Stimulated activated memory B cell treated with anti-CD40 and anti-IgM and Interleukin-4, amounts not matched to agents 10 μg/mL and 1 μg/mL and 100 μg/mL, for 72 hours (primary cell): Measurements from ENCODE around the gene FNDC3B.

ENCODE experiments used
- ATAC-seq: fragments of 150-1000 bp; cut with Tn5 transposase; 2 replicates; pipeline ENCODE4 v1.10.0; 2021
- H3K27ac Mint-ChIP-seq: one replicate; pipeline ENCODE4 v1.8.0; 2022; ENCODE audit warnings: mild to moderate bottlenecking, mixed read lengths
- H3K27me3 Mint-ChIP-seq: one replicate; pipeline ENCODE4 v1.8.0; 2022; ENCODE audit warnings: mixed read lengths
- H3K36me3 Mint-ChIP-seq: one replicate; pipeline ENCODE4 v1.8.0; 2022; ENCODE audit warnings: mixed read lengths
- H3K4me1 Mint-ChIP-seq: one replicate; pipeline ENCODE4 v1.8.0; 2022; ENCODE audit warnings: mixed read lengths
- H3K4me3 Mint-ChIP-seq: one replicate; pipeline ENCODE4 v1.8.0; 2022; ENCODE audit warnings: mild to moderate bottlenecking, moderate library complexity, mixed read lengths
- H3K9me3 Mint-ChIP-seq: one replicate; pipeline ENCODE4 v1.8.0; 2022; ENCODE audit warnings: mixed read lengths

Gene FNDC3B

DNA sequence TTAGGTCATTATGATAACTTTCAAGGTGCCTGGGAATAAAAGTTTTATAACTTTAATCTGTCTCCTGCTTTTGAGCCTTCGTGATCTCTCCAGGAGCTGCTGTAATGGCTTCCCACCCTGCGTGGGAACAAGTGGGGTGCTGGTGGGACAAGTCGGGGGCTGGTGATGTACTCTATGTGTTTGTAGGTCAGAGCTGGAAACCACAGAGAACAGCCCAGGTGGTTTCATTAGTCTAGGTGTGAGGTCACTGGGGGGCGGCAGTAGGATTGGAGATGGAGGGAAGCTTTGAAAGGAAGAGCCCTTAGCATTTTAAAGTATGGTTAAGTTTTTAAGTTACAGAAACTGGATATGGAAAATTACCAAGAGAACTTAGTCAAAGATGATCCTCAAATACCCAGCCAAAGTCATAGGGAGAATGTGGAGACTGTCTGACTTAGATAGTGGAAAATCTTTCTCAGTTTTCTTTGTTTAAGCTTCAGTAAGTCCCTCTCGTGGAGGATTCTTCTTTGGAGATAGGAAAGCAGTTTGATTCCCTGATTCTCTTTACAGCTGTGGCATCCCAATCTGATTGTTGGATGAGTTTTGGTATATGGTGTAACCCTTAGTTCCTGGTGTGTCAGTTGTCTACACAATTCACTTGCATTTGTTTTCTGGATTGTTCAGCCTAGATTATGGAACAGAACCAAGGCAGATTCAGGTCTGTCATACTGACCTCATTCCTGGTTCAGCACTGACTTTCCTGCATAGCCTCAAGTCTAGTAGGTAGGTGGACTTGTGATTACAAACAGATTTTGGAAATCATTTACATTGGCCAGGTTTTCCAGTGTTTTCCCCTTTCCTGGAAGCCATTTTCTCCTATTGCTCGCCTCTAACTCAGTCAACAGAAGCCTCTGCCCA is 115.6 kb downstream of the FNDC3B start:
- peaks cover 15% of the 10 kb centered on the region for H3K36me3 Mint-ChIP-seq
- no peak for ATAC-seq
- no peak overlapping the region for H3K27ac Mint-ChIP-seq
- H3K27me3 Mint-ChIP-seq: peaks cover 18% of the 10 kb centered on the region
- H3K4me1 Mint-ChIP-seq: peaks cover 16% of the 10 kb centered on the region
- no peak overlapping the region for H3K4me3 Mint-ChIP-seq
- H3K9me3 Mint-ChIP-seq: no peaks in the 10 kb centered on the region

DNA sequence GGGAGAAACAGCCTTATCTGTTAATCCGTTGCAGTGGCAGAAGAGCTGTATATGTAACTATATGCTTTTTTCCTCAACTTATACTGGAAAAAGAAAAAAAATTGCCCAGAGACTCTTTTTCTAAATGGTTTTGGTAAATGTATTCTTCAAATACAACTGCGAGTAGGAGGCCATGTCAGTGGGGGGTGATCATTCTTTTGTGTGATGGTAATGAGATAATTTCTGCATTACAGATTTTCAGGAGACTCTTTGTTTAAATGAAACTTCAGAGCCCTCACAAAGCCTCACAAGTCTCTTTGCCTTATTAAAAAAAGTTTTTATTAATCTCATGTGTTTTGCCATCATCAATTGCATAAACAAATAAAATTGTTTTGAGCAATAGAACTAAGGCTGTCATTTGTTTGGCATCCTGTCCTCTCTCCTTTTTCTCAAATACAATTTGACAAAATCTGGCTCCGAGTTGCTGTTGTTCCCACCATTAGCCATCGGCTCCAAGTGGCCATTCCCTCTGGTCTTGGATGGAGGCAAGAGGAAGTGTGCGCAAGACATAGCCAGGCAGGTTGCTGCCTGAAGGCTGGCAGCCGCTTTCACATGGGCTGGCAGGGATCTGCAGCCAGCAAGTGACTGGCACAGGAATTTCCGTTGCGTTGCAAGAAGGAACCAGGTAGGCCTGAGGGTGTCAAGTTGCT is 116.7 kb downstream of the FNDC3B start:
- Mint-ChIP-seq H3K27me3 (peaks cover 18% of the 10 kb centered on the region), H3K9me3 (no peaks in the 10 kb centered on the region), H3K36me3 (peaks cover 15% of the 10 kb centered on the region), H3K4me1 (peaks cover 20% of the 10 kb centered on the region), H3K4me3 (no peak overlapping the region), H3K27ac (no peak overlapping the region)
- ATAC-seq: no peak

DNA sequence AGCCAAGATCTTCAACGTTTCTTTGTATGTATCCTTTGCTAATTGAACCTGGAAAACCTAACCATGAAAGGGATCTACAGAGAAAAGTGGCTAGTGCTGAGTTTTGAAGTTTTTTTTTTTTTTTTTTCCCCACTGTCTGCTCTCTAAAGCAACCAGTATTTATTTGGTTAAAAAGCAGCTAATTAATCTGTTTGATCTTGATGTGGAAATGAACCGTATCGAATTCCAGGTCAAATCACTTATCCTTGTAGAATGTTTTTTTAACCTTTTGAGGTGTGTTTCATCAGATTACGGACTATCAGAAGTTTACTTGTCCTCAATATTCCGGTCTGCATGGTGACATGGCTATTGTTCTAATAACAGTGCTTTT is 117.2 kb downstream of the FNDC3B start:
- no peak overlapping the region for H3K4me3 Mint-ChIP-seq
- peaks cover 18% of the 10 kb centered on the region for H3K27me3 Mint-ChIP-seq
- peaks cover 20% of the 10 kb centered on the region for H3K4me1 Mint-ChIP-seq
- H3K27ac Mint-ChIP-seq: no peak overlapping the region
- no peak for ATAC-seq
- peaks cover 15% of the 10 kb centered on the region for H3K36me3 Mint-ChIP-seq
- H3K9me3 Mint-ChIP-seq: no peaks in the 10 kb centered on the region

DNA sequence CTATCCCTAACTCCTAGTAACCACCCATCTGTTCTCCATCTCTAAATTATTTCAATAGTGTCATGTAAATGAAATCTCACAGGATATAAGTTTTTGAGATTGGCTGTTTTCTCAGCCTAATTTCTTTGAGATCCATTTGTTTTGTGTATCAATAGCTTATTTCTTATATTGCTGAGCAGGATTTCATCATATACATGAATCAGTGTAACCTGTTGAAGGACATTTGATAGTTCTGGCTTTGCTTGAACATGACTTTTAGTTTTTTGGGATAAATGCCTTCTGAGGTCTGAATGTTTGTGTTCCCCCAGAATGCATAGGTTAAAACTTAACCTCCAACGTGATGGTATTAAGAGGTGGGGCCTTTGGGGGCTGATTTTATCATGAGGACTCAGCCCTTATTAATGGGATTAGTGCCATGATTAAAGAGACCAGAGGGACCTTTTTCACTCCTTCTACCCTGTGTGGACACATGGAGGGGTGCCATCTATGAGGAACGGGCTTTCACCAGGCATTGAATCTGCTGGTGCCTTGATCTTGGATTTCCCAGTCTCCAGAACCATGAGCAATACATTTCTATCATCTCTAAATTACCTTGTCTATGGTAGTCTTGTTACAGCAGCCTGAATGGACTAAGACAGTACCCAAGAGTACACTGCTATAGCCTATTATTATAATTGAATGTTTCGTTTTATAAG is 118.3 kb downstream of the FNDC3B start:
- H3K27ac Mint-ChIP-seq: no peak overlapping the region
- peaks cover 16% of the 10 kb centered on the region for H3K4me1 Mint-ChIP-seq

DNA sequence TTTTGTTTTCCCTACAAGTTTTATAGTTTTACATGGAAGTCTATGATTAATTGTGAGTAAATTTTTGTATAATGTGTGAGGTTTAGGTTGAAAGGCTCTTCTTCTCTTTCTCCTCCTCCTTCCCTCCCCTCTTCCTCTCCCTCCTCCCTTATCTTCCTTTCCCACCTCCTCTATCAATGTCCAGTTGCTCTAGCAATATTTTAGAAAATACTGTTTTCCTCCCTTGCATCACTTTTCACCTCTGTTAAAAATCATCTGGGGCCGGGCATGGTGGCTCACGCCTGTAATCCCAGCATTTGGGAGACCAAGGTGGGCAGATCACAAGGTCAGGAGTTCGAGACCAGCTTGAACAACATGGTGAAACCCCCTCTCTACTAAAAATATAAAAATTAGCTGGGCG is 119.4 kb downstream of the FNDC3B start:
- no peak overlapping the region for H3K4me3 Mint-ChIP-seq
- no peak for ATAC-seq
- H3K36me3 Mint-ChIP-seq: peaks cover 6% of the 10 kb centered on the region
- no peaks in the 10 kb centered on the region for H3K9me3 Mint-ChIP-seq
- peaks cover 6% of the 10 kb centered on the region for H3K4me1 Mint-ChIP-seq
- H3K27ac Mint-ChIP-seq: no peak overlapping the region
- H3K27me3 Mint-ChIP-seq: peaks cover under 1% of the 10 kb centered on the region

More for the DNA sequence above, 118.3 kb downstream of the FNDC3B start:
- peaks cover 15% of the 10 kb centered on the region for H3K36me3 Mint-ChIP-seq
- H3K4me3 Mint-ChIP-seq: no peak overlapping the region
- no peak for ATAC-seq
- peaks cover 10% of the 10 kb centered on the region for H3K27me3 Mint-ChIP-seq
- no peaks in the 10 kb centered on the region for H3K9me3 Mint-ChIP-seq

DNA sequence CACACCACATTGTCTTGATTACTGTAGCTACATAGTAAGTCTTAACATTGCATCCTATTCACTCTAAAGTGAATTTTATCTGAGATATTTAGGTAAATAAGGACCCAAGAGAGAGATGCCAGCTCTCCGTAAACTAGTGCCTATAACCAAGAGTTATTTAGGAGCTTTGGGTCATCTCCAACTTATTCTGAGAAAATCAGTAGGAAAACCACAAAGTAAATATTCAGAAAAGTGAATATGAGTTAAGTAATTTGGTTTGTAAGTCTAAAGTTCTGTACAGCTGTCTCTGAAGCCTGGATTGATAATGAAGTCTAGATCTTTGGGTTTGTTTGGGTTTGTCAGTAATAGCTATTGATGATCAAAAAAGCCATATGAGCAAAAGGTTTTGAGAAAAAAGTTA is 120.0 kb downstream of the FNDC3B start:
- no peak overlapping the region for H3K27ac Mint-ChIP-seq
- H3K36me3 Mint-ChIP-seq: peaks cover 6% of the 10 kb centered on the region
- H3K27me3 Mint-ChIP-seq: no peaks in the 10 kb centered on the region
- ATAC-seq: no peak
- H3K4me3 Mint-ChIP-seq: no peak overlapping the region
- H3K9me3 Mint-ChIP-seq: no peaks in the 10 kb centered on the region
- H3K4me1 Mint-ChIP-seq: peaks cover 6% of the 10 kb centered on the region

DNA sequence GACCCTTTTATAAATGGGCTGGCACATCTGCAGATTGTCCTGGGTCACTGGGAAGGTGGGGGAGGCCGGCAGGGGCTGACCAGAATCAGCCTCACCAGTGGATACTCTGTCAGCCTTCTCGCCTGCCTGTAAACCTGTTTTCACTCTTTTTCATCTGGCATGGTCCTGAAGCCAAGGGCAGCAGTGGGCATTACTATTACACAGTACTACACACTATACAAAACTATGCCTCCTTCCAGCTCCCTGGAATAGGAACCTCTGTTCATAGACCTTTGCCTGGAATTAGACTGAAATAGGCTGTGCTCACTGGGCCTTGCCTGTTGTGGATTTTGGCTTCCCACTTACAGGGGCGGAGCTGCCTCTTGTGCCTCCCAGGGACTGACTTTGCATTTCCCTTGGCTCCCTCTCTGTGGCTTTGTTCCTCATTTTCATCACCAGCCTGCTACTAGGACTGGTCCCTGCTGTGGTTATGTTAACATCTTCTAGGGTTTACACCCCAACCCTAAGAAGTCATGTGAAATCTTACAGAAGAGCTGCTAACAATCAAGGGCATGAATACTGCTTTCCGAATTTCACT is 120.7 kb downstream of the FNDC3B start:
- peaks cover 6% of the 10 kb centered on the region for H3K4me1 Mint-ChIP-seq
- ATAC-seq: no peak
- H3K9me3 Mint-ChIP-seq: no peaks in the 10 kb centered on the region
- no peaks in the 10 kb centered on the region for H3K27me3 Mint-ChIP-seq
- H3K36me3 Mint-ChIP-seq: peaks cover 6% of the 10 kb centered on the region
- no peak overlapping the region for H3K4me3 Mint-ChIP-seq
- no peak overlapping the region for H3K27ac Mint-ChIP-seq

DNA sequence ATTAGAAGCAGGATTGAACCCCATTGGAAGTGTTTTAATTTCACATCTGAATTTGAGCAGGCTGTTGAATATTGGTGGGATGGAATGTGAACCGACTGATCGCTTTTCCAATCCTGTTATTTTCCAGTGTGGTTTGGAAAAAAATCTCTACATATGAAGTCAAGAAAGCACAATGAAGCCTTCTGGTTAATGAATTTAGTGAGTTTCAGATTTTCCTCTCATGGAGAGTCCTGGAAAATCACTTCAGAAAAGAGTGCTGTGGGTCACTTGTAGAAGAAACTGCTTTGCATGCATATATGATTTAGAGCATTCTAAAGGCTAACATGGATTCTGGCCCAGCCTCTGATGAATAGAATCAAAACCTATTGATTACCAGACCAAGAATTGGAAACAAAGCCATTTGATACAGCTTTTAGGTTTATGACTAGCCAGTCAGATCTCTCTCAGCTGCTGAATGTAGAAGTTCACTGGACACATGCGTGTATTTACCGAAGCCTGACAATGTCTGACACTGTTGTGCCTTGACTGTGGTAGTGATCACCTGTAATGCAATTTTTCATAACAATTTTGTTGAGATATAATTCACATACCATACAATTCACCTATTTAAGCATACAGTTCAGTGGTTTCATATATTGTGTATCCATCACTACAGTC is 121.9 kb downstream of the FNDC3B start:
- peaks cover 6% of the 10 kb centered on the region for H3K36me3 Mint-ChIP-seq
- no peak overlapping the region for H3K27ac Mint-ChIP-seq
- no peaks in the 10 kb centered on the region for H3K9me3 Mint-ChIP-seq
- no peaks in the 10 kb centered on the region for H3K27me3 Mint-ChIP-seq
- ATAC-seq: no peak
- H3K4me1 Mint-ChIP-seq: peaks cover 6% of the 10 kb centered on the region
- no peak overlapping the region for H3K4me3 Mint-ChIP-seq

DNA sequence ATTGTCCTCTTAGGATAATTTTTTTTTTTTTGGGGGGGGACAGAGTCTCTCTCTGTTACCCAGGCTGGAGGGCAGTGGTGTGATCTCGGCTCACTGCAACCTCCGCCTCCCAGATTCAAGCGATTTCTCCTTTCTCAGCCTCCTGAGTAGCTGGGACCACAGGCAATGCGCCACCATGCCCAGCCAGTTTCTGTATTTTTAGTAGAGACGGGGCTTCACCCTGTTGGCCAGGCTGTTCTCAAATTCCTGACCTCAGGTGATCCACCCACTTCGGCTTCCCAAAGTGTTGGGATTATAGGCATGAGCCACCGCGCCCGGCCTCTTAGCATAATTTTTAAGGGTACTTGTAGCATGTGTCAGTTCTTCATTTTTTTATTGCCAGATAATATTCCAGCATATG is 122.6 kb downstream of the FNDC3B start:
- H3K36me3 Mint-ChIP-seq: peaks cover 6% of the 10 kb centered on the region
- H3K27ac Mint-ChIP-seq: no peak overlapping the region
- H3K27me3 Mint-ChIP-seq: no peaks in the 10 kb centered on the region
- ATAC-seq: no peak
- no peaks in the 10 kb centered on the region for H3K9me3 Mint-ChIP-seq
- H3K4me3 Mint-ChIP-seq: no peak overlapping the region
- peaks cover 6% of the 10 kb centered on the region for H3K4me1 Mint-ChIP-seq

DNA sequence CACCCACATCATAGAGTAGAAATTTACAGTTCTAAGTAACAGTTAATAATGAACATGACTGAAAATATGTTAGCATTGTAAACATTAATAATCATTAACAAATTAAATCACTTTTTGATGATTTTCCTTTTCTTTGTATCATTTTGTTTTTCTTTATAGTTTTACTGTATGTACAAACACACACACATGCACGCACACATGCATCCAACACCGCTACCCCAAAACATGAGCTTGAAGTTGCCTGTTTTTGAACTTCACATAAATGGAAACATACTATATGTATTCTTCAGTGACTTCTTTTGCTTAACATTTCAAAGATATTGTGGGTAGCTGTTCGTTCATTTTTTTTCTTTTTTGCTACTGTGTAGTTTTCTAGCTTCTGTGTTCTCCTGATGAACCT is 123.9 kb downstream of the FNDC3B start:
- H3K9me3 Mint-ChIP-seq: no peaks in the 10 kb centered on the region
- no peak overlapping the region for H3K27ac Mint-ChIP-seq
- peaks cover 3% of the 10 kb centered on the region for H3K36me3 Mint-ChIP-seq
- peaks cover 6% of the 10 kb centered on the region for H3K4me1 Mint-ChIP-seq
- no peaks in the 10 kb centered on the region for H3K27me3 Mint-ChIP-seq
- H3K4me3 Mint-ChIP-seq: no peak overlapping the region
- no peak for ATAC-seq

DNA sequence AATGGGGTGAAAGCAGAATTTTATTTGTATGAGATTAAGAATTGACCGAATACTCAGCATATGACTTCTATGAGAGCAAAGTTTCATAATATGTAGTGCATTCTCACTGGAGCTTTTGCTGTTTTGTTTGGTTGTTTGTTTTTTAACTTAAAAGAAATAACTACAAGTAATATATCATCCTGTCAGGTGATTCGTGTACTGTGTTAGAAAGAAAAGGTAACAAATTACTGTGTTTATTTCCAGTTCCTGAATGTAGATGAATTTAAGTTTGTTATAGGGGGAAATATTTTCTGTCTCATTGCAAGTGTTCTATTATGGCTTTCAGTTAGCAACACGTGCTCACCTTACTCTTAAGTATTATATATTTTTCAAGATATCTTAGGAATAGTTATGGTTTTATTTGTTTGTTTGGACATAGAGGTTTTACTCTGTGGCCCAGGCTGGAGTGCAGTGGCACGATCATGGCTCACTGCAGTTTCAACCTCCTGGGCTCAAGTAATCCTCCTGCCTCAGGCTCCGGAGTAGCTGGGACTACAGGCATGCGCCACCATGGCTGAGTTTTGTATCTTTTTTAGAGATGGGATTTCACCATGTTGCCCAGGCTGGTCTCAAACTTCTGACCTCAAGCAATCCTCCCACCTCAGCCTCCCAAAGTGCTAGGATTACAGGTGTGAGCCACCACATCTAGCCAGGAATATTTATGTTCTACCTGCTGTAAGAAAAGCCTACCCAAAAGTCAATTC is 125.4 kb downstream of the FNDC3B start:
- H3K9me3 Mint-ChIP-seq: no peaks in the 10 kb centered on the region
- ATAC-seq: no peak
- no peaks in the 10 kb centered on the region for H3K27me3 Mint-ChIP-seq
- H3K4me3 Mint-ChIP-seq: no peak overlapping the region
- H3K4me1 Mint-ChIP-seq: peaks cover 6% of the 10 kb centered on the region
- H3K27ac Mint-ChIP-seq: no peak overlapping the region
- H3K36me3 Mint-ChIP-seq: no peaks in the 10 kb centered on the region

DNA sequence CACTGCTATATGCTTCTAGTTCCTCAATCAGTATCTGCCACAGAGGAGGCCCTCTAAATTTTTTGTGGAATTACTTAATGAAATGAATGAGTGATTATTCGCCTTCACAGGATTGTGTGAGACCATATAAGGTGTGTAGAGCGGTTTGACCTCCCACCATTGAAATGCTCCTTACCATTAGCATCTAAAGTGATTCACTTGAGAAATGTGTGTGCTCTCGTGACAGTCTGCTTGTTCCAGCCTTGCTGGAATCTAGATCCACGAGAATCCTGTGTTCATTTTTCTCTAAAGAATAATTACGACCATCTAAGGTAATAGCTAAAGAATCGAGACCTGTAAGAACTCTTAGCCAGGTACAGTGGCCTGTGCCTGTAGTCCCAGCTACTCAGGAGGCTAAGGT is 126.9 kb downstream of the FNDC3B start:
- ATAC-seq: no peak
- Mint-ChIP-seq H3K9me3 (no peaks in the 10 kb centered on the region), H3K36me3 (no peaks in the 10 kb centered on the region), H3K4me3 (no peak overlapping the region), H3K27me3 (no peaks in the 10 kb centered on the region), H3K4me1 (no peaks in the 10 kb centered on the region), H3K27ac (no peak overlapping the region)

DNA sequence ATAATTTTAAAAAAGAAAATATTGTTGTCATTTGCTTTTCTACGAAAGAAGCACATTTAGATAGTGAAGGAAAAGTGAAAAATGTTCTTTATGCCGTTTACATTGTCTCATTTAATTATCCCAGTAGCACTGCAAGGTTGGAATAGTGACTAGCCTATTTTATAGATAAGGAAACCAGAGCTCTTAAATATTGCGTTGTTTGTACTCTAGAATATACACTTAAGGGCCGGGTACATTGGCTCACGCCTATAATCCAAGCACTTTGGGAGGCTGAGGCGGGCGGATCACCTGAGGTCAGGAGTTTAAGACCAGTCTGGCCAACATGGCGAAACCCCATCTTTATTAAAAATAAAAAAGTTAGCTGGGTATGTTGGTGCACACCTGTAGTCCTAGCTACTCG is 127.5 kb downstream of the FNDC3B start:
- Mint-ChIP-seq H3K36me3 (no peaks in the 10 kb centered on the region), H3K9me3 (no peaks in the 10 kb centered on the region), H3K27me3 (no peaks in the 10 kb centered on the region), H3K4me3 (no peak overlapping the region), H3K4me1 (no peaks in the 10 kb centered on the region), H3K27ac (no peak overlapping the region)
- ATAC-seq: no peak

DNA sequence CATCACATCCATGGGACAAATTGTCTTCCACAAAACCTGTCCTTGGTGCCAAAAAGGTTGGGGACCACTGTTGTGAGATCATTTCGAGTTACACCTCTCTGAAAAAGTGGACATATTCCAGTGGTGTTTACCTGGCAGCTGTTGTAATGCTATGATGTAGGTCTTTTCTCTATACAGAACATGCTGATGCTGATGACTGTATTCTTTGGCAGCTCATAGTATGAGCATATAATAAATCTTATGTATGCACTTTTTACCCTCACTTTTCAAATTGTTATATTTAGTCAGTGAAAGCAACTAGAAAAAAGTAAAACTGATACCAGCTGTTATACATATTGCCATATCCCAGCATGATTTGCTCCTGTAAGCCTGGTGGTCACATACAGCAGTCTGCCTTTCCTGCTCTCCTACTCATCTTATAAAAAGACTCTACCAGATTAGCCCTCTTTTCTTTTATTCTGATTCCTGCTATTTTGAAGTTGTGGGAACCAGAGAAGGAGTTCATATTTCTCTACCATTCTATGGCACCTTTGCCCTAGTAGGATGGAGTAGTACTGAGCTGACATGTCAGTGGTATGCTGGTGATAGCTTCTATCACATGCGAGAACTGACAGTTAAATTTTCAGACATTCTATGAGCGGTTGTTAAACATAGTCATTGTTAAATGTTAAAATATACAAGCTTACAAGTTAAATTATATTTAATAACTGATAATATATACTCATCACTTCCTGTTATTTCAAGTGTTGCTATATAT is 128.7 kb downstream of the FNDC3B start:
- Mint-ChIP-seq H3K27ac (no peak overlapping the region), H3K4me1 (no peaks in the 10 kb centered on the region), H3K27me3 (no peaks in the 10 kb centered on the region), H3K36me3 (no peaks in the 10 kb centered on the region), H3K9me3 (no peaks in the 10 kb centered on the region), H3K4me3 (no peak overlapping the region)
- ATAC-seq: no peak
